Measurements from ENCODE around the gene UCK1.
"Not testable (repeated sequence)": the region's sequence is repeated elsewhere in the genome, so short reads cannot be mapped to it uniquely, and the experiment has no call there.

UCK1 gene

DNA sequence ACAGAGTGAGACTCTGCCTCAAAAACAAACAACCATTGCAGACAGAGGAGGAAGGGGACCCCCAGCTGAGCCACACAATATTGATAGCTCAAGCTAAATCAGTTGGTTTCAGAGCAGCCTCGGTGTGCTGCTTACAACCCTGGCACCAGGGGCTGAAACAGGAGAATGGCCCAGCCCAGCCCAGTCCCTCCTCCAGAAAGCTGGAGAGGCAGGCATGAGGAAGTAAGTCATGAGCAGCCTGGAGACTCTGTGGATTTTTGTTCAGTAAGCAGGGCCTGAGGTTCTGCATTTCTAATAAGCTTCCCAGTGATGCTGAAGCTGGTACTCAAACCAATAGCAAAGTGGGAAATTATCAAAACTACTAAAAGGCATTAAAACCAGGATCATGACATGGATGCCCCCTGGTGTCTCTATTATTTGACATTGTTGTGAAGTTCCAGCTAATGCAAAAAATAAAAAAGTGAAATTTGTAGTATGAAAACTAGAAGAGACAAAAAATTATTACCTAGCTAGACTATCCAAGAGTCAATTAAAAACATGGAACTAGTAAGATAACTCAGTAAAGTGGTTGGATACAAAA lies 28.4 kb upstream of the UCK1 start:
- H3K4me3 ChIP-seq (replicated peaks; ENCODE audit: low read depth, low read length) = no peak overlapping the region
- no peak for DNase-seq (ENCODE audit: low read depth)
- TF ChIP-seq CTCF (IDR thresholded peaks at IDR 0.05; ENCODE audit: low read length, missing control alignments) = no peak

DNA sequence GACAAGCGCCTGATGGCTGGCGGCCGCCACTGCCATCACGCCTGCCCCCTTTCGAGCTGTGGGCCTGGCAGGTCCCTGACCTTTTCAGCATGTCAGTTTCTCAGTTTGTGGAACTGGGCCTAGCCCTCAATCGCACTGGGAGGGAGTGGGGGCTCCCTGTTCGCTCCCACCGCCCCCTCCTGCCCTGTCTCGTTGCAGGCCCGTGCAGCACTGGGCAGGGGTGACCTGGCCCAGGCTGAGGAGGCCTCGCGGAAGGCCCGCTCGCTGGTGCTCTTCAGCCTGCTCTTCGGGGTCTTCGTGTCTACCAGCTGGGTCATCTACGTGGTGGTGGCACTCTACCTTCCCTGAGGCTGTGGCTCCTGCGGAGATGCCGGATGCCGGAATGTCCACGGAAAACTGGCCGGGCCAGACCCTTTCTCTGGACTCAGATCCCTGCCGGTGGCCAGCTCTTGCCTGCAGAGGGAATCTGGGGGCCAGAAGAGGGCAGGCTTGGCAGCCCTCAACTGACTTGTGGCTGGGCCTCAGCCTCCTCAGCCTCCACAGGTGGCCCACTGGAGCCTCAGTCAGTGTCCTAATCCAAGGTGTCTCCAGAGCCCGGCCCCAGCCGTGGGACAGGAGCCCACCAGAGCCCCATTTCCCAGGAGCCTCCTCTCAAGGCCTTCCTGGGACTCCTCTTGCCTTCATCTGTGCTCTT lies 26.9 kb upstream of the UCK1 start:
- DNase-seq (ENCODE audit: low read depth) = no peak
- no peak for TF ChIP-seq CTCF (IDR thresholded peaks at IDR 0.05; ENCODE audit: low read length, missing control alignments)
- no peak overlapping the region for H3K4me3 ChIP-seq (replicated peaks; ENCODE audit: low read depth, low read length)

GRCh38 chr9:131555841-131556673 lies 25.0 kb upstream of the UCK1 start:
- H3K4me3 ChIP-seq (replicated peaks; ENCODE audit: low read depth, low read length) = no peak overlapping the region
- no peak for DNase-seq (ENCODE audit: low read depth)
- no peak for TF ChIP-seq CTCF (IDR thresholded peaks at IDR 0.05; ENCODE audit: low read length, missing control alignments)

GRCh38 chr9:131554843-131555351 lies 23.8 kb upstream of the UCK1 start:
- no peak overlapping the region for H3K4me3 ChIP-seq (replicated peaks; ENCODE audit: low read depth, low read length)
- no peak for TF ChIP-seq CTCF (IDR thresholded peaks at IDR 0.05; ENCODE audit: low read length, missing control alignments)
- DNase-seq (ENCODE audit: low read depth) = no peak

- no peak for TF ChIP-seq CTCF (IDR thresholded peaks at IDR 0.05; ENCODE audit: low read length, missing control alignments)
- no peak for DNase-seq (ENCODE audit: low read depth)
- no peak overlapping the region for H3K4me3 ChIP-seq (replicated peaks; ENCODE audit: low read depth, low read length)
These were observed 23.2 kb upstream of the UCK1 start for GRCh38 chr9:131554087-131554842.

GRCh38 chr9:131552030-131552429 lies 21.0 kb upstream of the UCK1 start:
- no peak for TF ChIP-seq CTCF (IDR thresholded peaks at IDR 0.05; ENCODE audit: low read length, missing control alignments)
- no peak overlapping the region for H3K4me3 ChIP-seq (replicated peaks; ENCODE audit: low read depth, low read length)
- no peak for DNase-seq (ENCODE audit: low read depth)

DNA sequence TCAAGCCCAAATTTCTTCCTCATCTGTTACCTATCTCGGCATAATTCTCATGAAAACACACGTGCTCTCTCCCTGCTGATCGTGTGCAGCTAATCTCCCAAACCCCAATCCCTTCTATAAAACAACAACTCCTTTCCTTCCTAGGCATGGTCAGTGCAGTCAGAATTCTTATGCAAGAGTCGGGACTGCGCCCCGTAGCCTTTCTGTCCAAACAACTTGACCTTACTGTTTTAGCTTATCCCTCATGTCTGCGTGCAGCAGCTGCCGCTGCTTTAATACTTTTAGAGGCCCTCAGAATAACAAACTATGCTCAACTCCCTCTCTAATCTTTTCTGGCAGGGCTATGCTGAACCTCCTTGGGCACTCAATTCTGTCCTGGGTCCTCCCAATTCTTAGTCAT lies 19.4 kb upstream of the UCK1 start:
- not testable (repeated sequence) for H3K4me3 ChIP-seq (replicated peaks; ENCODE audit: low read depth, low read length); DNase-seq (ENCODE audit: low read depth)

DNA sequence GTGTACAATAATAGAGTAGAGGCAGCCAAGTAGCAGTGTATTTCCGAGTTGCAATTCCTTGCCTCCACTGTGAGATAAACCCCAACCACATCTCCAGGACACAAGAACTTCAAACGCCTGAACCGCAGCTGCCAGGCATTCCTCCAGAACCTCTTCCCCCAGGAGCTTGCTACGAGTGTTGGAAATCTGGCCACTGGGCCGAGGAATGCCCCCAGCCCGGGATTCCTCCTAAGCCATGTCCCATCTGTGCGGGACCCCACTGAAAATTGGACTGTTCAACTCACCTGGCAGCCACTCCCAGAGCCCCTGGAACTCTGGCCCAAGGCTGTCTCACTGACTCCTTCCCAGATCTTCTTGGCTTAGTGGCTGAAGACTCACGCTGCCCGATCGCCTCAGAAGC lies 18.1 kb upstream of the UCK1 start:
- DNase-seq (ENCODE audit: low read depth); H3K4me3 ChIP-seq (replicated peaks; ENCODE audit: low read depth, low read length): not testable (repeated sequence)
